ENCODE results near the gene LORICRIN.

GRCh38 chr1:153251988-153252387 lies 7.5 kb upstream of the LORICRIN start:
- TF ChIP-seq CTCF (IDR thresholded peaks at IDR 0.05; ENCODE audit: low read depth, low read length, missing input control) = no peak
- TF ChIP-seq MAX (IDR thresholded peaks at IDR 0.05) = no peak
- no peak for TF ChIP-seq REST (IDR thresholded peaks at IDR 0.05)
- TF ChIP-seq FOXA1 (IDR thresholded peaks at IDR 0.05) = no peak
- TF ChIP-seq ZBTB33 (IDR thresholded peaks at IDR 0.05) = no peak
- TF ChIP-seq JUND (IDR thresholded peaks at IDR 0.05) = no peak
- no peak for TF ChIP-seq RXRA (IDR thresholded peaks at IDR 0.05)
- no peak for TF ChIP-seq EGR1 (IDR thresholded peaks at IDR 0.05; ENCODE audit: low read depth in 2 of 2)
- TF ChIP-seq RAD21 (IDR thresholded peaks at IDR 0.05) = no peak
- TF ChIP-seq GABPA (IDR thresholded peaks at IDR 0.05 in 1 of 2, conservative IDR thresholded peaks at IDR 0.05 in 1 of 2) = no peak
